Stomach smooth muscle (tissue), 2 donors: ENCODE data around the gene KMT2D.

Experiments used
- H3K27ac ChIP-seq: one replicate; pipeline ENCODE4 v1.7.0; 2013; ENCODE audit warnings: mild to moderate bottlenecking, low read length, inconsistent platforms
- H3K27me3 ChIP-seq, 2 donors: one replicate each; pipeline ENCODE4 v1.7.0; 2013; ENCODE audit warnings: low read length in 2 of 2; ENCODE audit not compliant: insufficient read depth in 2 of 2, control insufficient read depth in 1 of 2
- H3K36me3 ChIP-seq, 2 donors: one replicate each; pipeline ENCODE4 v1.7.0; 2013; ENCODE audit warnings: low read length in 2 of 2; ENCODE audit not compliant: control insufficient read depth in 2 of 2, insufficient read depth in 2 of 2
- H3K4me1 ChIP-seq: one replicate; pipeline ENCODE4 v1.7.0; 2013; ENCODE audit warnings: low read length; ENCODE audit not compliant: control insufficient read depth, insufficient read depth
- H3K4me3 ChIP-seq, 2 donors: one replicate each; pipeline ENCODE4 v1.7.0; 2013; ENCODE audit warnings: low read length in 2 of 2
- H3K9ac ChIP-seq, 2 donors: one replicate each; pipeline ENCODE4 v1.7.0; 2013; ENCODE audit warnings: low read length in 2 of 2, mild to moderate bottlenecking in 1 of 2
- H3K9me3 ChIP-seq, 2 donors: one replicate each; pipeline ENCODE4 v1.7.0; 2013; ENCODE audit warnings: low read length in 2 of 2; ENCODE audit not compliant: control insufficient read depth in 2 of 2
- donor health status: healthy.
- donor health status: Pancreatic carcinoma.

KMT2D gene

GRCh38 chr12:49041036-49041880 lies 19.3 kb downstream of the KMT2D start:
- H3K27ac ChIP-seq = no peak overlapping the region
- no peaks in the 10 kb centered on the region for H3K4me1 ChIP-seq
- H3K4me3 ChIP-seq = no peak overlapping the region
- H3K27me3 ChIP-seq = no peaks in the 10 kb centered on the region
- H3K9me3 ChIP-seq = no peaks in the 10 kb centered on the region
- H3K9ac ChIP-seq = no peak overlapping the region
- H3K36me3 ChIP-seq = peaks cover 77 to 82% of the 10 kb centered on the region in 2 donors

DNA sequence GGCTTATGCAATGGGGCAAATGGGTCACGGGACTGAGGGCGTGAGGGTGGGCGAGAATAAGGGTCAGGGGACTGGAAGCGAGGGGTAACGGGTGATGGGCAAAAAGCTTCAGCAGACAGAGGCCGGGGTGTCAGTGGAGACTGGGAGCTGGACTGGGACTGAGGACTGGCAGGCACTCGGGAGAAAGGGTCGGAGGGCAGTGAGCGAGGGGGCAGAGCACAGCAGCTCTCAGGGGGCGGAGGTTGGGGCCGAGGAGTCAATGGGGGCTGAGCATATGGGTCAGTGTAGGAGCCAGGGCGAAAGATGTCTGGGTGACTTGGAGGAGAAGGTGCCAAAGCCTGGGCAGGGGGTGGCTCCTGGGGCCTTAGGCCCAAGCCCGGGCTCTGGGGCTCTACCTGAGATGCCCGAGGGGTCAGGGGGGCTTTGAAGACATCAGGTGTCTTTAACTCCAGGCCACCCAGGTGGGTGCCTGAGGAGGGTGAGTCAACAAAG lies 20.2 kb downstream of the KMT2D start:
- Histone ChIP-seq H3K36me3 (peaks cover 68 to 75% of the 10 kb centered on the region in 2 donors), H3K27ac (no peak overlapping the region), H3K4me1 (no peaks in the 10 kb centered on the region), H3K9me3 (no peaks in the 10 kb centered on the region), H3K9ac (no peak overlapping the region), H3K4me3 (no peak overlapping the region), H3K27me3 (no peaks in the 10 kb centered on the region)

DNA sequence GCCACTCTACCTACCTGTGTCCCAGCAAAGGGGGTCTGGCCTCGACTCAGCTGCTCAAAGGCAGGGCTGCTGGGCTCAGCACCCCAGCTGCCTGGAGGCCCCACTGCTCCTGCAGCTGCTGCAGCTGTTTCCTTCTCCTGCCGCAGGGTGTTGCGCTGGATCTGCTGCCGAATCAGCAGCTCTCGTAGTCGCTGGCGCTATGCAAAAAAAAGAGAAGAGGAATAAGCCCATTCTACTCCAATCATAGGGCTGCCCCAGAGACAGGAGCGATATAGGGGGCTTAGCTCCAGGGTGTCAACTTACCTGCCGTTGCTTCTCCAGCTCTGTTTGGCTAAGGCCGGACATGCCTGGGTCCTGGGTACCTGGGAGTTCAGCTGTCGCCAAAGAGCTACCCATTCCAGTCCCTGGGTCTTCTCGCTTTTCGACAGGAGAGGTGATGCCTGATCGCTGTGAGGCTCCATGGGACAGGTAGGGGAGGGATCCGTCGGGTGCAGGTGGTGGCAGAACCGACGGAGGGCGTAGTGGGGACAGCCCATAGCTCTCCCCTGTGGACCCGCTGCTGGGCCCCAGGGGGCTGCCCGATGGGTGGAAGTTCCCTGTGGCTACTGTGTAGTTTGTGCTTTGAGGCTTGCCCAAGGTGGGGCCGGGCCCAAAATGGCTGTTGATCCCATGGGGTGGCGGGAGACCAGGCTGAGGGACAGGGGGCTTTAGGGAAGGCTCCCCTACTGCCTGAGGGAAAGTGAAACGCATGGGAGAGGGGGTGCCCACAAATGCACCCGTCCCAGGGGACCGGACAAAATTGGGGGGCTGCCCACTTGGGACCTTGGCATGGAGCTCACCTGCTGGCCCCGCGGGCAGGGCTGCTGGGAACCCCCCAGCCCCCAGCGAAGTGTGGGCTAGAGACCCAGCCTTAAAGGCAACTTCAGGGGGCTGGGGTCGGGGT lies 20.9 kb downstream of the KMT2D start:
- no peak overlapping the region for H3K9ac ChIP-seq
- H3K4me3 ChIP-seq = no peak overlapping the region
- no peaks in the 10 kb centered on the region for H3K9me3 ChIP-seq
- no peaks in the 10 kb centered on the region for H3K27me3 ChIP-seq
- no peak overlapping the region for H3K27ac ChIP-seq
- H3K36me3 ChIP-seq = peaks cover 67 to 73% of the 10 kb centered on the region in 2 donors
- H3K4me1 ChIP-seq = no peaks in the 10 kb centered on the region

DNA sequence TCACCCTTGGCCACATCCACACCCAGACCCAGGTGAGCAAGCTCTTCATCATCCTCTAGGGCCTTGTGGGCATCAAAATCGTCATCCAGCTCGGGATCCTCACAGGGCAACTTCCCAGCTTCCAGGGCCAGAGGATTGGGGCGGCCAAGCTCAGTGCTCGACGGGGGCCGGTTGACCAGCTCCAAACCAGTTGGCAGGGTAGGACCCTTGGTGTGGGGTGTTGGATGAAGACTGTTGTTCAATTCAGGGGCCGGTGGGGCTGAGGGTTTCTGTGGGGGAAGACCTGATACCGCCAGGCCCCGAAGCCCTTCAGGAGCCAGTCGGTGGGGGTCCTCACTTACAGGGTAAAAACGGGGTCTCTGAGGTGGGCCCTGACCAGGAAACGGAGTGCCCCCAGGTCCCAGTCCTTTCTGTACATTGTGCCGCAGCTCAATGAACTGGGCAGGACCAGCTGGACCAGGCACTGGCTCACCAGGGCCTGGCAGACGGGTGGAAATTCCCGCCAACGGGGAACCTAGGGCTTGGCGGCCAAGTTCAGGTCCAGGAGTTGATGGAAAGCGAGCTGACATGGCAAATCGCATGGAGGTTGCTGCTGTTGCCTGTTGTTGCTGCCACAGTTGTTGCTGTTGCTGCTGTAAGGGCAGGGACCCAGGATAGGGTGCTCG lies 22.2 kb downstream of the KMT2D start:
- no peaks in the 10 kb centered on the region for H3K27me3 ChIP-seq
- peaks cover 60 to 68% of the 10 kb centered on the region in 2 donors for H3K36me3 ChIP-seq

GRCh38 chr12:49037947-49038237 lies 22.7 kb downstream of the KMT2D start:
- no peak overlapping the region for H3K27ac ChIP-seq
- H3K27me3 ChIP-seq = no peaks in the 10 kb centered on the region
- no peak overlapping the region for H3K4me3 ChIP-seq
- H3K9ac ChIP-seq = no peak overlapping the region
- no peaks in the 10 kb centered on the region for H3K9me3 ChIP-seq
- peaks cover 3% of the 10 kb centered on the region for H3K4me1 ChIP-seq
- peaks cover 55 to 65% of the 10 kb centered on the region in 2 donors for H3K36me3 ChIP-seq

More for the DNA sequence above, 22.2 kb downstream of the KMT2D start:
- Histone ChIP-seq H3K4me1 (peaks cover 2% of the 10 kb centered on the region), H3K4me3 (no peak overlapping the region), H3K27ac (no peak overlapping the region), H3K9ac (no peak overlapping the region), H3K9me3 (no peaks in the 10 kb centered on the region)

GRCh38 chr12:49037111-49037946 lies 23.3 kb downstream of the KMT2D start:
- no peaks in the 10 kb centered on the region for H3K9me3 ChIP-seq
- H3K36me3 ChIP-seq = peaks cover 55 to 63% of the 10 kb centered on the region in 2 donors
- H3K9ac ChIP-seq = no peak overlapping the region
- no peaks in the 10 kb centered on the region for H3K27me3 ChIP-seq
- H3K4me3 ChIP-seq = no peak overlapping the region
- H3K27ac ChIP-seq = no peak overlapping the region
- peaks cover 3% of the 10 kb centered on the region for H3K4me1 ChIP-seq

GRCh38 chr12:49036029-49036428 lies 24.6 kb downstream of the KMT2D start:
- no peak overlapping the region for H3K9ac ChIP-seq
- H3K4me3 ChIP-seq = no peak overlapping the region
- no peaks in the 10 kb centered on the region for H3K27me3 ChIP-seq
- no peak overlapping the region for H3K27ac ChIP-seq
- H3K4me1 ChIP-seq = peaks cover 3% of the 10 kb centered on the region
- peaks cover 47 to 61% of the 10 kb centered on the region in 2 donors for H3K36me3 ChIP-seq
- H3K9me3 ChIP-seq = no peaks in the 10 kb centered on the region

DNA sequence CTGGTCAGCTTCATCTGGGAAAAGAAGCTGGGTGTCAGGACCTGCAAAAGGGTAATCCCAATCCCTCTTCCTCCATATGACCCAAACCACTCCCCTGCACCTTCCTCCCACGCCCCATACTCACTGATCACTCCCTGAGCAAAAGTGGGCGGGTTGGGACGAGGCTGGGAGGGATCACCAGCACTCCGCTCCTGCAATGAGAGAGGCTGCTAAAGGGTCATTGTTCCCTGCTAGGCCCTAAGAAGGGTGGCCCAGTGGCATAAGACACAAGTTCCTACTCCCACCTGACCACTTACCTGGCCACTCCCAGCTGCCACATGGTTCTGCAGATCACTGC lies 26.3 kb downstream of the KMT2D start:
- no peak overlapping the region for H3K4me3 ChIP-seq
- H3K9ac ChIP-seq = no peak overlapping the region
- H3K27ac ChIP-seq = no peak overlapping the region
- peaks cover 46 to 56% of the 10 kb centered on the region in 2 donors for H3K36me3 ChIP-seq
- peaks cover 3% of the 10 kb centered on the region for H3K4me1 ChIP-seq
- H3K27me3 ChIP-seq = no peaks in the 10 kb centered on the region
- H3K9me3 ChIP-seq = no peaks in the 10 kb centered on the region

DNA sequence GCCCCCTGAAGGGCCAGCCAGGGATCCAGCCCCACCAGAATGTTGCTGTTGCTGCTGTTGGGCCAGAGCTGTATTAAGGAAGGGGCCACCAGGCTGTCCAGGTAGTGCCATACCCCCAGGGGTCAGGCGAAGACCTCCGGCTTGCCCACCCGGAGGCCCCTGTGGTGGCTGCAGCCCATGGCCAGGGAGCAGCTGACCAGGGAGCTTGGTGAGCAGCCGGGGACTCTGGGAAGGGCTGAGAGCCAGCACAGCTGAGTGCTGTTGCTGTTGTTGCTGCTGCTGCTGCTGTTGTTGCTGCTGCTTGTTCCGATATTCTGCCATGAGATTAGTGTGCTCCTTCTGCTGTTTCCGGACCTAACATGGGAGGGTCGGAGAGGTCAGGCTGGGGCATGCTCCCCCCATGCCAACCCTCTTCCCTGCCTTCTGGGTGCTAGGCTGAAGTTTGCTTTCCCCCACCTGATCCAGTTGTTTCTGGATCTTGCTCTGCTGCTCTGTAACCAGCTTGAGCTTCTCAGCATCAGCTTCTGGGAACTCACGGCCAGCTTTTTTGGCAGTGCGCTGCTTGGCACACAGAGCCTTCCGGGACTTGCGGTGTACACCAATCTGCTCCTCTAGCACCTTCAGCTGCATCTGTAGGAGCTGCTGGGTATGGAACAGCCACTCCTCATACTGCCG lies 26.8 kb downstream of the KMT2D start:
- no peak overlapping the region for H3K4me3 ChIP-seq
- no peak overlapping the region for H3K27ac ChIP-seq
- H3K9ac ChIP-seq = no peak overlapping the region
- H3K27me3 ChIP-seq = no peaks in the 10 kb centered on the region
- H3K4me1 ChIP-seq = peaks cover 3% of the 10 kb centered on the region
- H3K36me3 ChIP-seq = peaks cover 48 to 56% of the 10 kb centered on the region in 2 donors
- no peaks in the 10 kb centered on the region for H3K9me3 ChIP-seq
